SK-N-SH (cell line): ENCODE data around the gene HIGD1C. TPM values are rescaled to one million over a fixed set of nuclear protein-coding genes. Genes with fewer than 3 reads are reported as not detected.

ENCODE experiments used
- CTCF ChIA-PET: fragments of 300-600, 350-600 bp; formaldehyde crosslinking; extraction: SDS; loops from one replicate; lab custom pipeline; 2021; lab: Yijun Ruan, JAX
- POLR2A ChIA-PET: fragments of 350-600 bp; sonication (Branson Sonifier 250); formaldehyde crosslinking; extraction: SDS; loops from one replicate; lab custom pipeline; 2020; ENCODE audit warnings: antibody characterized with exemption, inconsistent platforms; lab: Yijun Ruan, JAX
- DNase-seq: peaks from one replicate; pipeline ENCODE4 v3.0.0; 2012
- H2AFZ ChIP-seq: fragments of 200-600 bp; sonication (generic); 2 replicates; pipeline ENCODE4 v1.8.1; 2016; ENCODE audit warnings: antibody characterized with exemption, mild to moderate bottlenecking, low read depth
- H3F3A ChIP-seq: fragments of 200-600 bp; sonication (generic); replicated peaks from 2 replicates; pipeline ENCODE3; 2016; ENCODE audit warnings: antibody characterized with exemption, mild to moderate bottlenecking; ENCODE audit not compliant: insufficient read depth
- H3K27ac ChIP-seq, 2 experiments: fragments of 200-500 bp in 1 of 2; fragments of 200-600 bp in 1 of 2; sonication (Bioruptor generic) in 1 of 2; sonication (generic), shearing (Covaris generic) in 1 of 2; 2 replicates each; pipeline versions ENCODE4 v1.5.1 to v1.6.1; 2014 to 2016; ENCODE audit warnings: low read depth in 2 of 2, inconsistent platforms in 1 of 2, low read length in 1 of 2, mild to moderate bottlenecking in 1 of 2, mixed read lengths in 1 of 2
- H3K27me3 ChIP-seq: fragments of 200-600 bp; sonication (generic), shearing (Covaris generic); 2 replicates; pipeline ENCODE4 v1.6.1; 2016; ENCODE audit warnings: mixed run types; ENCODE audit not compliant: insufficient read depth
- H3K36me3 ChIP-seq, 2 experiments: fragments of 200-500 bp in 1 of 2; fragments of 200-600 bp in 1 of 2; sonication (Bioruptor generic) in 1 of 2; sonication (generic) in 1 of 2; replicated peaks in 1 of 2; 2 replicates each; pipeline versions ENCODE3 to v1.5.1; 2014 to 2016; ENCODE audit warnings: low read length in 1 of 2, mild to moderate bottlenecking in 1 of 2; ENCODE audit not compliant: insufficient read depth in 2 of 2, control insufficient read depth in 1 of 2
- H3K4me1 ChIP-seq, 2 experiments: fragments of 200-500 bp in 1 of 2; fragments of 200-600 bp in 1 of 2; sonication (Bioruptor generic) in 1 of 2; sonication (generic), shearing (Covaris generic) in 1 of 2; 2 replicates each; pipeline versions ENCODE4 v1.5.1 to v1.6.1; 2014 to 2016; ENCODE audit warnings: low read depth in 1 of 2, low read length in 1 of 2, mixed run types in 1 of 2; ENCODE audit not compliant: insufficient read depth in 2 of 2, control insufficient read depth in 1 of 2
- H3K4me2 ChIP-seq: fragments of 200-600 bp; sonication (generic), shearing (Covaris generic); 2 replicates; pipeline ENCODE4 v1.6.1; 2017; ENCODE audit warnings: mixed run types
- H3K4me3 ChIP-seq, 2 experiments: fragments of 200-500 bp in 1 of 2; fragments of 200-600 bp in 1 of 2; sonication (Bioruptor generic) in 1 of 2; sonication (generic), shearing (Covaris generic) in 1 of 2; 2 replicates each; pipeline versions ENCODE4 v1.5.1 to v1.8.1; 2014 to 2016; ENCODE audit warnings: low read depth in 2 of 2, inconsistent platforms in 1 of 2, low read length in 1 of 2, mild to moderate bottlenecking in 1 of 2, mixed read lengths in 1 of 2, moderate library complexity in 1 of 2
- H3K79me2 ChIP-seq: fragments of 200-600 bp; sonication (generic); 2 replicates; pipeline ENCODE4 v1.8.1; 2017; ENCODE audit warnings: mild to moderate bottlenecking; ENCODE audit not compliant: insufficient read depth
- H3K9ac ChIP-seq: fragments of 200-600 bp; sonication (generic); 2 replicates; pipeline ENCODE4 v1.6.1; 2017; ENCODE audit warnings: mixed run types
- H3K9me2 ChIP-seq: fragments of 200-600 bp; sonication (generic); 2 replicates; pipeline ENCODE4 v1.6.1; 2017; ENCODE audit warnings: mixed run types
- H3K9me3 ChIP-seq: fragments of 200-600 bp; sonication (generic); 2 replicates; pipeline ENCODE4 v1.6.1; 2017; ENCODE audit warnings: mixed run types, mild to moderate bottlenecking, moderate library complexity
- H4K20me1 ChIP-seq: fragments of 200-600 bp; sonication (generic); 2 replicates; pipeline ENCODE4 v1.6.1; 2017; ENCODE audit warnings: mild to moderate bottlenecking, mixed run types; ENCODE audit not compliant: insufficient read depth
- CHD2 ChIP-seq: fragments of 150-350 bp; IDR thresholded peaks from 2 replicates; pipeline ENCODE4 v1.6.1; 2018; ENCODE audit warnings: low read length; ENCODE audit not compliant: partially characterized antibody
- EZH2phosphoT487 ChIP-seq: fragments of 200-600 bp; sonication (generic); IDR thresholded peaks from 2 replicates; pipeline ENCODE4 v1.6.1; 2017; ENCODE audit warnings: low read depth, mixed run types, mild to moderate bottlenecking, antibody characterized with exemption, moderate library complexity, borderline replicate concordance
- FOXJ3 ChIP-seq: sonication (generic); formaldehyde crosslinking; IDR thresholded peaks from 2 replicates; pipeline ENCODE4 v1.5.1; 2020; ENCODE audit warnings: mild to moderate bottlenecking, missing genetic modification reagents
- FOXM1 ChIP-seq: IDR thresholded peaks from 2 replicates; pipeline ENCODE4 v1.4.0; 2012; ENCODE audit warnings: low read depth, mild to moderate bottlenecking
- GATA2 ChIP-seq: sonication (generic); formaldehyde crosslinking; IDR thresholded peaks from 2 replicates; pipeline ENCODE4 v1.5.0; 2020; ENCODE audit warnings: mild to moderate bottlenecking, missing genetic modification reagents
- IRF3 ChIP-seq: fragments of 150-350 bp; IDR thresholded peaks from 2 replicates; pipeline ENCODE4 v1.6.1; 2016; ENCODE audit warnings: mild to moderate bottlenecking, low read depth, low read length
- JUND ChIP-seq: IDR thresholded peaks from 2 replicates; pipeline ENCODE4 v1.4.0; 2012
- MEF2A ChIP-seq: IDR thresholded peaks from 2 replicates; pipeline ENCODE4 v1.4.0; 2012; ENCODE audit warnings: low read depth, borderline replicate concordance
- NFIC ChIP-seq: IDR thresholded peaks from 2 replicates; pipeline ENCODE4 v1.4.0; 2012; ENCODE audit warnings: borderline replicate concordance
- NRF1 ChIP-seq: IDR thresholded peaks from 2 replicates; pipeline ENCODE4 v1.6.1; 2012; ENCODE audit warnings: low read depth, mild to moderate bottlenecking, low read length
- POLR2AphosphoS5 ChIP-seq: IDR thresholded peaks from 2 replicates; pipeline ENCODE4 v1.6.1; 2012; ENCODE audit warnings: low read depth, low read length
- RAD21 ChIP-seq: IDR thresholded peaks from 2 replicates; pipeline ENCODE4 v1.6.1; 2012; ENCODE audit warnings: mild to moderate bottlenecking, low read length
- REST ChIP-seq: IDR thresholded peaks from 2 replicates; pipeline ENCODE4 v1.6.1; 2012; ENCODE audit warnings: mild to moderate bottlenecking, low read depth, low read length, moderate library complexity
- TEAD4 ChIP-seq: IDR thresholded peaks from 2 replicates; pipeline ENCODE4 v1.4.0; 2012; ENCODE audit warnings: mild to moderate bottlenecking, borderline replicate concordance; ENCODE audit not compliant: insufficient read depth
- USF1 ChIP-seq: IDR thresholded peaks from 2 replicates; pipeline ENCODE4 v1.4.0; 2012; ENCODE audit warnings: low read depth, borderline replicate concordance
- ZBTB33 ChIP-seq: IDR thresholded peaks from 2 replicates; pipeline ENCODE4 v1.4.0; 2012; ENCODE audit warnings: low read depth, borderline replicate concordance
- WGBS: methylation state at CpG from one replicate; pipeline ENCODE4 v1.1.6; 2017; ENCODE audit warnings: low lambda C conversion rate; 5-methylcytosine and 5-hydroxymethylcytosine counted together
- polyA plus RNA-seq, 3 experiments: library from polyadenylated mRNA; depleted of rRNA; stranded (reverse); fragments of >200 nt; gene quantifications; 2 replicates each; pipeline ENCODE4 v1.2.3, GENCODE V29; 2012

Gene HIGD1C
- polyA plus RNA-seq, 1 of the 3 experiments (the other 2 are of a cell fraction), result not detected

GRCh38 chr12:50918584-50919316 lies 33.6 kb upstream of the HIGD1C start:
- TF ChIP-seq MEF2A, result no peak
- no peak for TF ChIP-seq FOXJ3 (CRISPR knock-in tag)
- no peak for TF ChIP-seq ZBTB33
- TF ChIP-seq CHD2, result no peak
- TF ChIP-seq RAD21, result no peak
- TF ChIP-seq IRF3, result no peak
- TF ChIP-seq TEAD4, result no peak
- no peak for TF ChIP-seq JUND
- TF ChIP-seq EZH2phosphoT487, result no peak
- no peak for TF ChIP-seq USF1
- TF ChIP-seq POLR2AphosphoS5, result no peak
- no peak for TF ChIP-seq GATA2
- TF ChIP-seq NRF1, result no peak
- no peak for TF ChIP-seq FOXM1
- TF ChIP-seq REST, result no peak
- no peak for TF ChIP-seq NFIC
- no peaks in the 10 kb centered on the region for H3K36me3 ChIP-seq
- CTCF ChIA-PET, result interaction anchor here (0.7 kb wide), 1 partner anchor 400 kb away, joined by 3 read pairs; no protein-coding TSS in a partner anchor
- no peak for DNase-seq
- H3K9me2 ChIP-seq, result no peaks in the 10 kb centered on the region
- H3K9me3 ChIP-seq, result no peaks in the 10 kb centered on the region
- WGBS, result 60% methylated on average over 5 of the region's 5 CpGs
- no peaks in the 10 kb centered on the region for H3F3A ChIP-seq
- H3K4me2 ChIP-seq, result no peak overlapping the region
- no peak overlapping the region for H2AFZ ChIP-seq
- H4K20me1 ChIP-seq, result no peaks in the 10 kb centered on the region
- POLR2A ChIA-PET, result no interaction called here
- H3K79me2 ChIP-seq, result no peaks in the 10 kb centered on the region
- H3K9ac ChIP-seq, result no peak overlapping the region
- no peak overlapping the region for H3K4me3 ChIP-seq
- peaks cover 7 to 16% of the 10 kb centered on the region in 2 experiments for H3K4me1 ChIP-seq
- H3K27ac ChIP-seq, result no peak overlapping the region
- H3K27me3 ChIP-seq, result no peaks in the 10 kb centered on the region
